Left ventricle myocardium superior (tissue), 1 donor: ENCODE results near the gene GCNT4. TPM values are rescaled to one million over a fixed set of nuclear protein-coding genes. Genes with fewer than 3 reads are reported as not detected.

Experiments used
- ATAC-seq: fragments of 200-7000 bp; cut with Tn5 transposase; one replicate; pipeline ENCODE4 v1.9.1; 2020; ENCODE audit warnings: mild to moderate bottlenecking, moderate library complexity
- DNase-seq: peaks from one replicate; pipeline ENCODE4 v3.0.0-alpha.2; 2020
- intact Hi-C: fragments of 100-400 bp; cut with micrococcal nuclease; formaldehyde crosslinking; loops from one replicate; pipeline ENCODE4 v1.11.0; 2022
- total RNA-seq: library from RNA; stranded (reverse); fragmentation: NEBNext Ultra II Directional; extraction: Animal tissue kit (Norgen Biotek cat#: 25700); gene quantifications from one replicate; pipeline ENCODE4 v1.2.1, GENCODE V29; 2021
- donor health status: DM: no; HTN: yes; CAD: no; lungs with severe emphysema.

The GCNT4 gene
- total RNA-seq, 1 donor from 2014 or later, result 0.17 TPM

DNA sequence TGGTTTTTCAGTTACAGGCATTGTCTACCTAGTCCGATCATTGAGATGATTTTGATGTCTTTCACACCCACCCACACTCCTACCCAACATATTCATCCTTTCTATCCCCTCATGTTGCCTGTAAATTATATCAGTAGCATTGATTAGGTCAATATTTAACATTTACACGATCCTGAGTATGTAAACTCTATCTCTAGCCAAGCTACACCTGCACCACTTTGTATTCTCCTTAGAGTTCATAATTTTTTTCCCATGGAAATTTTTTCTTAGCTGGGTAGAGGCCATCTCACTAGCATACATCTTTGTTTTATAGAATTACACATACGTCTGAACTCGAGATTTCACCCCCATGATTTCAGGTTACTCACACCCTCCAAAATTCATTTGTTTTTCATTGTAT, 30.6 kb downstream of the GCNT4 start:
- no peak for DNase-seq
- intact Hi-C loops, result no loop called here
- no peak for ATAC-seq

DNA sequence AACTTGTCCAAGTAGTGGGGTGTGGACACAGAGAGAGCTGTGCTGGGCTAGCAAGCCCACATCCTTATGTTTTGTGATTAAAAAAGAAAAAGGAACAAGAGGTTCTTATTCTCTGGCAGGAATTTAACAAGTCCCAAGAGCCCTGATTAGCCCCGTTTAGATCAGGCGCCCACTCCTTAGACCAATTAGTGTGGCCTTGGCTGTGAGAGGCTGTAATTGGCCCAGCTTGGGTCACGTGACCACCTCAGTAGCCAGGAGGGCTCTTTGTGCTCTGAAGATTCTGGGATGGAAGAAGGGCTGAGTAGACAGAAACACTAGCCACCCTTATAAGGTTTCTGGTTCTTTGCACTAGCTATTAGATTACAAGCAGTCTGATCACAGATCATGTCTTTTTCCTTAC, 31.1 kb downstream of the GCNT4 start:
- intact Hi-C loops, result no loop called here
- no peak for ATAC-seq
- DNase-seq, result no peak

DNA sequence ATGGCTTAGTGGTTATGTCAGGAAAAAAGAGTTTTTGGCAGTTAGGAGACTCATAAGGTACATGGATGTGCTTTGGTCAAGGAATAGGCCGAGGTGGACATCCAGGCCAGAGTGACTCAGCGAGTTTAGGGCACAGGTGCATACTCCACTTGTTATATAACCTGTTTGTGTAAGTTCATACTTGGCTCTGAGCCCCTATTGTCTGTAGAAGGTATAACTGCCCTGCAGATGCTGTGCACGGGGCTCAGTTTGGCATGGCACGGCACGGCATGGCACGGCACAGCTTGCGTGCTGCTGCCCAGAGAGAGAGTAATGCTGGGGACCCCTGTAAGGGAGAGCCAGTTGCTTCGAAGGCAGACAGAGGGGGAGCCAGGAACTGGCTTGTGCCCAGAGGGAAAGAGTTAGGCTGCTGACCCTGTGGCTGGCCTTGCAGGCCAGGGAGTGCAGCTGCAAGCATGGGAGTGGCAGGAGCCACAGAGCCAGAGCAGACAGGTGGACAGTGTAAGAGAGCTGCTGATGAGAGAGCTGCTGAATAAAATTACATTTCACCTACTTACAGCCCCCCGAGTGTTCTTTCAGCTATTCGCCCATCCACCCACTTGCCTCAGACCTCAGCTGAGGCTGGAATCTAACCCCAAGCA, 32.2 kb downstream of the GCNT4 start:
- ATAC-seq, result no peak
- DNase-seq, result no peak
- intact Hi-C loops, result no loop called here

DNA sequence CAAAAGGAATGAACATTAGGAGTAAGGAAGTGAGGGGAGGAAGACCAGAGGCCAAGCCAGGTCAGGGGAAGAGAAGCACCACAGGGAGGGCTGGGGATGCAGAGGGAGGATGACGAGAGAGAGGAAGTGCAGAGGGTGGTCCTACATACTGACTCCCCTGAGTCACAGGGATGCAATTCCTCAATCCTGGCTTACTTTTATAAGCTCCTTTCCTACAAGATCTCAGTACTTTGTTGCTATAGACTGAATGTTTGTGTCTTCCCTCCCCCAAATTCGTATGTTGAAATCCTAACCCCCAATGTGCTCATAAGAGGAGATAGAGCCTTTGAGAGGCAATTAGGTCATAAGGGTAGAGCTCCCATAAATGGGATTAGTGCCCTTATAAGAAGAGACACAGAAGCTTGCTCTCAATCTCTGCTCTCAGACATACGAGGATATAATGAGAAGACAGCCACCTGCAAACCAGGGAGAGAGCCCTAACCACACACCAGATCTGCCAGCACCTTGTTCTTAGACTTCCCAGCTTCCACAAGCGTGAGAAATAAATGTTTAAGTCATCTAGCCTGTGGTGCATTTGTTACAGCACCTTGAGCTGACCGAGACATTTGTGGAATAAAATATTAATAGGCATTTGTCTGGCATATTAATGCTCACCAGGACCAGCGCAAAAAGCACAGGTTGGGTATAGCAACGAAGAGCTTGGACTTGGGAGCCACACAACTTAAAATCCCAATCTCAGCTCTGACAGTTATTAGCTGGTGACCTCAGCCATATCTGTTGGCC, 33.4 kb downstream of the GCNT4 start:
- no peak for DNase-seq

DNA sequence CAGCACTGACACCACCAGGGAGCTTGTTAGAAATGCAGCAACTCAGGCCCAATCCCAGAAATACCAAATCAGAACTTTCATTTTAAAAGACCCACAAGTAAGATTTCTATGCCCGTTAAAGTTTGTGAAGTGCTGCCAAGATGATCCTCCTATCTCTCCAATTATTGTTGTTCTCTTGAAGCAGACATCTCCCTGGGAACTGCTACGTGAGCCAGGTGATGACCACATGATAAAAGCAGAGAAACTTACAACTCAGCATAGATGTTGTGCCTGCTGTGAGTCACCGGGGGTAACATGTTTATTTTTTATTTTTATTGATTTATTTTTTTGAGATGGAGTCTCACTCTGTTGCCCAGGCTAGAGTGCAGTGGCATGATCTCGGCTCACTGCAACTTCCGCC, 34.4 kb downstream of the GCNT4 start:
- DNase-seq (no peak), ATAC-seq (no peak)
- intact Hi-C loops, result no loop called here

More for the DNA sequence above, 33.4 kb downstream of the GCNT4 start:
- ATAC-seq, result no peak
- intact Hi-C loops, result no loop called here

DNA sequence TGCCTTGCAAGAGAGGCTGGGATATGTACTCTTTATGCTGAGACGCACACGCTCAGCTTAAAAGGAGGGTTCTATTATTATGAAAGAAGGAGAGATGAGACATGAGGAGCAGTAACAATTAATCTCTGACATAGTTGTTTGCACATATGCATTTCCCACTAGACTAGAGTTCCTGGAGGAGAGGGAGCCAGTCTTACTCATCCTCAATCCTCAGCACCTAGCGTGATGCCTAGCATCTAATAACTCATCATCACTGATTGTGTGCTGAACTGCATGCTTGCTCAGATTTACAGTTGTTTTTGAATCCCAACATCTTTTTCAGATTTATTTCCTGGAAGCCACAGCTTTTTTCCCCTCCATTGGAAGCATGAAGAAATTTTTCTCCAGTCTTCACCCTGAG, 35.5 kb downstream of the GCNT4 start:
- intact Hi-C loops, result no loop called here
- DNase-seq (no peak), ATAC-seq (no peak)

DNA sequence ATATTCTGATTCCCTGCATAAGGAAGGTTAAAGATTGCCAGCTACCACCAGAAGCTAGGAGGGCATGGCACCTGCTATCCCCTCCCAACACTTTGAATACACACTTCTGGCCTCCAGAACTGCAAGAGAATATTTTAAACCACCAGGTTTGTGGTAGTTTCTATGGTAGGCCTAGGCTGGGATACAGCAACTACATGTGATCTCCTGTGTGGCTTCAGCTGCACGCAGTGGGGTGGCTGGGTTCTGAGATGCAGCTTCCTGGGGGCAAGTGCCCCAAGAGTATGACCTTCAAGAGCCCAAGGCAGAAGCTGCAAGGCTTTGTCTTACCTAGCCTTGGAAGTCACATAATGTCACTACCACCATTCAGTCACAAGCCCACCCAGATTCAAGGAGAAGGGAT, 39.6 kb downstream of the GCNT4 start:
- ATAC-seq (no peak), DNase-seq (no peak)
- intact Hi-C loops, result no loop called here

DNA sequence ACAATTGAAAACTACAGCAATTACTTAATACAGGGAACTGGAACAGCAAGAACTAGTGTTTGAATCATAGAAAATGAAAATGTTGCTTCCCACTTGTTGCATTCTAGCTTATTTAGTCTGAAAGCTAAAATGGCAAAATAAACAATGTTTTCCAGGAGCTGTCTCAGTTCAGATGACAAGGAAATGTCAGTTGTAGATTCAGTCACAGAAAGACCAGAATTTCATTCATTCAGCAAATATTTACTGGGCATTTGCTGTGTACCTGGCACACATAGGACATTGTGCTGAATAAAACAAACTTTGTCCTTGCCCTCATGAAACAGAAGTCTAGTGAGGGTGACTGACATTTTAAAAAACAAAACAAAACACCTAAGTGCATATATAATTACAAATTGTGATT, 41.5 kb downstream of the GCNT4 start:
- DNase-seq (no peak), ATAC-seq (no peak)
- intact Hi-C loops, result no loop called here

DNA sequence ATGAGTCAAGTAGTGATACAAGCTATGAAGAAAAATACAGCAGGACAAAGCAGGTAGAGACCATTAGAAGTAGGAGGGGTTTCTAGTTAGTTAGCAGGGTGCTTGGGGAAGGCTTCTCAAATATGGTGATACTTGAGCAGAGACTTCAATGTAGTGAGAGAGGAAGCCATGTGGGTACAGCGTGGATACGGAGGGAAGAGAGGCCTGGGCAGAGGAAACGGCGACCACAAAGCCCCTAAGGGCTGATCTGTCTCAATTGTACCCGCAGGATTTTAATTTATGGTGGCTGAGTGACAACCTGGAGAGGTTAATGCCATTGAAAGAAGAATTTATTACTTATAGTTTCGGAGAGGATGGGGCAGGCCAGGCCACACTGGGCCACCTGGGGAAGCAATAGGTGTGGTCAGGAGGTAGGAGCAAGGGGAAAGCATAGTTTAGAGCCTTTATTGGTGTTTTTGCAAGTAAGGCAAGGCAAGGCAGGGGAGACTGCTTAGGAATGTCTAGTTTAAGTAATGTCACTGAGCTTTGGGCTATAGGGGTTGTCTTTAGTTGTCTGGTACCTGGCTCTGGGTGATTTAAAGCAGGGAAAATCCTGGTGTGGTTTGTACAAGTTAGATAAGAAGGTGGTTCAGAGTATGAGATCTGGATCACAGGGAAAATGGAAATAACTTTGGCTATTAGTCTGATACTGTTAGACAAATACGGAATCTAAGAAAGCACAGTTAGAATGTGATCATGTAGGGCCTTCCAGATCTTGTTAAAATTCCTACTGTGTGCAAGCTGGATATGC, 42.6 kb downstream of the GCNT4 start:
- DNase-seq (no peak), ATAC-seq (no peak)
- intact Hi-C loops, result no loop called here

DNA sequence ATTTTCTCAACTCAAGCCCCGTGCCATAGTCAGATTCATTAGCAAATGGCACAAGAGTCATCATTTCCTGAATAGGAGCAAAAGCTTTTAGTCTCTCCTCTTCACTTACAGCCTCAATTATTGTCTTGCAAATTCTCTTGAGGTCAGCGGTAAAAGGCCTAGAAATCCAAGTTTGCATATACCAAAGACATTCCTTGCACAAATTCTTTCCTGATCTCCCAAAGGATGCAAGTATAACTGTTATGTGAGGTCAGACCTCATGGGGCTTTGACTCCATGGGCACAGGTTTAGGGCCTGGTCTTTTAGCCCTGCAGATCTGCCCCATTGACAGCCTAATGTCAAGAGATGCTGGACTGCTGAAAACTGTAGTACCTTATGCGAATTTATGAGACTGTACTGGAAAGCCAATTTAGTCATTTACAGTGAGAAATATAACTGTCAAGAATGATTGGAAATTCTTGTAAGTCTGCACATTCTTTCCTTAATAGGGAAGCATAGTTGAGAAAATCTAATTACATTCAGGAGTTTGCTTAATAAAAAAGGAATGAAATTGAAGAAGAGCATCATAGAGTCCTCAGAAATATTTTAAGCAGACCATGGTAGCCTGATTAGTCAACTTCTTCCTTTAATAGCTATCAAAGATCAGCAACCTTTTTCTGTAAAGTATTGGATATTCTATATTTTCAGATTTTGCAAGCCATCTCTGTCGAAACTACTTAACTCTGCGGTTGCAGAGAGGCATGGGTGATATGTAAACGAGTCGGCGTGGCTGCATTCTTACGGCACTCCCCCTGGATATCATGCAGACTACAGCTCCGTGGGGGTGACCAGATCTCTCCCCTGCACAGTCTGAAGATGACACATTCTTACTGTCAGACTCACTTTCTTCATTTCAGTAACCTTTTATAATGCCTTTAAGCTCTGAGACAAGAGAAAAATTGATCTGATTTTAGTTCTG, 45.2 kb downstream of the GCNT4 start:
- intact Hi-C loops, result no loop called here
- DNase-seq, result no peak
- ATAC-seq, result no peak

DNA sequence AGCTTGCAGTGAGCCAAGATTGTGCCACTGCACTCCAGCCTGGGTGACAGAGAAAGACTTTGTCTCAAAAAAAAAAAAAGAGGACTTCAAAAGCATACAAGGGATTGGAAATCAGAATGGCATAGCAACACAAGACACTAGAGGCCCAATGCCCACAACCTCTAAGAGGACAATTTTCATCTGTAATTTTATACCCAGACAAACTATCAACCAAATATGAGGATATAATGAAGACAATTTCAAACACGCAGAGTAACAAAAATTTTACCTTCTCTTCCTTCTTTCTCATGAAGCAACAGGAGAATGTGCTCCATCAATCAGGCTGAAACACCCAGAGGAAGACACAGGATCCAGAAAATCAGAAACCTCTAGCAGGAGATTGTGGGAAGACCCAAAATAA, 46.8 kb downstream of the GCNT4 start:
- no peak for ATAC-seq
- intact Hi-C loops, result no loop called here
- DNase-seq, result no peak

Other genes with a start within 250 kb of the GCNT4 start
- gene FAM169A, start 186.2 kb downstream of the GCNT4 start, total RNA-seq, result 3.6 TPM
- not detected for gene ANKRD31, start 184.3 kb upstream of the GCNT4 start, total RNA-seq